Nephron progenitor cell (in vitro differentiated cells): ENCODE data around the gene DHRSX.

Source experiments
- DNase-seq: peaks from one replicate; pipeline ENCODE4 v3.0.0; 2021
- H3K27ac Mint-ChIP-seq: 2 replicates; pipeline ENCODE4 v1.8.0; 2021; ENCODE audit warnings: mild to moderate bottlenecking, moderate library complexity, mixed read lengths
- H3K27me3 Mint-ChIP-seq: 2 replicates; pipeline ENCODE4 v1.8.0; 2021; ENCODE audit warnings: mild to moderate bottlenecking, low read depth, mixed read lengths; ENCODE audit not compliant: poor library complexity
- H3K36me3 Mint-ChIP-seq: 2 replicates; pipeline ENCODE4 v1.8.0; 2021; ENCODE audit warnings: low read depth, mixed read lengths
- H3K4me1 Mint-ChIP-seq: 2 replicates; pipeline ENCODE4 v1.8.0; 2021; ENCODE audit warnings: mixed read lengths
- H3K4me3 Mint-ChIP-seq: 2 replicates; pipeline ENCODE4 v1.8.0; 2021; ENCODE audit warnings: mild to moderate bottlenecking, moderate library complexity, mixed read lengths
- H3K9me3 Mint-ChIP-seq: 2 replicates; pipeline ENCODE4 v1.8.0; 2021; ENCODE audit warnings: mild to moderate bottlenecking, moderate library complexity, mixed read lengths
- TF ChIP-seq, protein P1 (sequence below): fragments of 200-600 bp; sonication (generic); IDR thresholded peaks from 2 replicates; pipeline ENCODE4 v1.5.0; 2021; ENCODE audit warnings: antibody characterized with exemption

DHRSX gene

GRCh38 chrX:2409796-2410195, 91.0 kb downstream of the DHRSX start:
- peaks cover 19% of the 10 kb centered on the region for H3K4me1 Mint-ChIP-seq
- peaks cover 47% of the 10 kb centered on the region for H3K36me3 Mint-ChIP-seq
- TF ChIP-seq, protein P1, sequence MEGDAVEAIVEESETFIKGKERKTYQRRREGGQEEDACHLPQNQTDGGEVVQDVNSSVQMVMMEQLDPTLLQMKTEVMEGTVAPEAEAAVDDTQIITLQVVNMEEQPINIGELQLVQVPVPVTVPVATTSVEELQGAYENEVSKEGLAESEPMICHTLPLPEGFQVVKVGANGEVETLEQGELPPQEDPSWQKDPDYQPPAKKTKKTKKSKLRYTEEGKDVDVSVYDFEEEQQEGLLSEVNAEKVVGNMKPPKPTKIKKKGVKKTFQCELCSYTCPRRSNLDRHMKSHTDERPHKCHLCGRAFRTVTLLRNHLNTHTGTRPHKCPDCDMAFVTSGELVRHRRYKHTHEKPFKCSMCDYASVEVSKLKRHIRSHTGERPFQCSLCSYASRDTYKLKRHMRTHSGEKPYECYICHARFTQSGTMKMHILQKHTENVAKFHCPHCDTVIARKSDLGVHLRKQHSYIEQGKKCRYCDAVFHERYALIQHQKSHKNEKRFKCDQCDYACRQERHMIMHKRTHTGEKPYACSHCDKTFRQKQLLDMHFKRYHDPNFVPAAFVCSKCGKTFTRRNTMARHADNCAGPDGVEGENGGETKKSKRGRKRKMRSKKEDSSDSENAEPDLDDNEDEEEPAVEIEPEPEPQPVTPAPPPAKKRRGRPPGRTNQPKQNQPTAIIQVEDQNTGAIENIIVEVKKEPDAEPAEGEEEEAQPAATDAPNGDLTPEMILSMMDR, result no peak
- no peak overlapping the region for H3K4me3 Mint-ChIP-seq
- no peaks in the 10 kb centered on the region for H3K27me3 Mint-ChIP-seq
- peaks cover 28% of the 10 kb centered on the region for H3K9me3 Mint-ChIP-seq
- H3K27ac Mint-ChIP-seq, result peak overlapping the region; percentile 30
- DNase-seq, result no peak

- DNase-seq, result no peak
- Mint-ChIP-seq H3K9me3 (peaks cover 28% of the 10 kb centered on the region), H3K36me3 (peaks cover 47% of the 10 kb centered on the region), H3K4me1 (peaks cover 22% of the 10 kb centered on the region), H3K4me3 (no peak overlapping the region), H3K27me3 (no peaks in the 10 kb centered on the region), H3K27ac (peak overlapping the region; percentile 68)
- TF ChIP-seq, protein P1, result no peak
Measured at GRCh38 chrX:2408856-2409255, 91.9 kb downstream of the DHRSX start.

- Mint-ChIP-seq H3K36me3 (peaks cover 57% of the 10 kb centered on the region), H3K4me1 (peaks cover 27% of the 10 kb centered on the region), H3K4me3 (no peak overlapping the region), H3K9me3 (peaks cover 28% of the 10 kb centered on the region), H3K27ac (no peak overlapping the region), H3K27me3 (no peaks in the 10 kb centered on the region)
- TF ChIP-seq, protein P1, result no peak
- DNase-seq, result no peak
Measured at GRCh38 chrX:2406891-2407518, 93.8 kb downstream of the DHRSX start.

DNA sequence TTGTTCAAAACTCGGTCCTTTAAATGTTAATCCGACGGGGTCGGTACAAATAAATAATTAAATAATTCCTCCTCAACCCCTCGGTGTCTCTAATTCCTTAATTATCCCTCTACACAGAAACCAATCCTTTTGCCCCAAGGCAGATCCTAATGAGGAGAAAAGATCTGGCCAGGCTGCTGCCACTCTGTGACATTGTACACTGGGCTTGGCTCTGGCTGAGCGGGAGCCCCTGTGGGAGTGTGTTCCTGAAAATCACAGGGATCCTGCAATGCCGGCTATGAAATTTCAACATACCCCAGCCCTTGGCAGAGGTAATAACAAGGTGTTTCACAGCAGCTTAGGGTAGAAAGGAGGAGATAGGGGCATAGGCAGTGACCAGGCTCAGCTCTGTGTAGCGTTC, 96.0 kb downstream of the DHRSX start:
- DNase-seq, result no peak
- TF ChIP-seq, protein P1, result no peak
- Mint-ChIP-seq H3K4me1 (peaks cover 30% of the 10 kb centered on the region), H3K36me3 (peaks cover 72% of the 10 kb centered on the region), H3K27me3 (no peaks in the 10 kb centered on the region), H3K27ac (peak overlapping the region; percentile 66), H3K4me3 (no peak overlapping the region), H3K9me3 (peaks cover 28% of the 10 kb centered on the region)

- TF ChIP-seq, protein P1, result no peak
- Mint-ChIP-seq H3K4me1 (peaks cover 31% of the 10 kb centered on the region), H3K36me3 (peaks cover 64% of the 10 kb centered on the region), H3K9me3 (peaks cover 16% of the 10 kb centered on the region), H3K27ac (peak overlapping the region; percentile 70), H3K27me3 (no peaks in the 10 kb centered on the region), H3K4me3 (no peak overlapping the region)
- DNase-seq, result no peak
Measured at GRCh38 chrX:2402361-2402690, 98.5 kb downstream of the DHRSX start.
